Amygdala (tissue), 56 donors: Measurements from ENCODE around the gene PNPLA8.
"Not testable (repeated sequence)": the region's sequence is repeated elsewhere in the genome, so short reads cannot be mapped to it uniquely, and the experiment has no call there.

Experiments
- DNase-seq, 56 donors: peaks; one replicate each; lab custom pipeline; 2025; lab: John Stamatoyannopoulos, UW

Gene PNPLA8

DNA sequence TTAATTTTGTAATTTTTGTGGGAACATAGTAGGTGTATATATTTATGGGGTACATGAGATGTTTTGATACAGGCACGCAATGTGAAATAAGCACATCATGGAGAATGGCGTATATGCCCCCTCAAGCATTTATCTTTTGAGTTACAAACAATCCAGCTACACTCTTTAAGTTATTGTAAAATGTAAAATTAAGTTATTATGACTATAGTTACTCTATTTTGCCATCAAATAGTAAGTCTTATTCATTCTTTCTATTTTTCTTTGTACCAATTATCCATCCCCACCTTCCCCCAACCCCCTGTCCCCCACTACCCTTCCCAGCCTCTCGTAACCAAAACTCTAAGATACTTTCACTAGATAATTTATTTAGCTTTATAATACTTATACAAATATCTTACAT lies 7.8 kb upstream of the PNPLA8 start:
- DNase-seq: no peak

DNA sequence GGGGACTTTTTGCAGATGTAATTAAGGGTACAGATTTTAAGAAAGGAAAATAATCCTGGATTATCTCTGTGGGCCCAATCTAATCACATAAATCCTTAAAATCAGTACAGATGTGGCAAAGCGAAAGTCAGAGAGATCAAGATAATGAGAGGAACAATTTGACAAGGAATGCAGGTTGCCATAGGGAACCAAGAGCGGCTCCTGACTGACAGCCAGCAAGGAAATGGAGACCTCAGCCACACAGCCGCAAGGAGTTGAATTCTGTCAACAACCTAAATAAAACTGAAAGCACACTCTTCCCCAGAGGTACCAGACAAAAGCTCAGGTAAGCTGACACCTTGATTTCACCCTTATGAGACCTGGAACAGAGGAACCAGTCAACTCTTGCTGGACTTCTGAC lies 3.4 kb upstream of the PNPLA8 start:
- no peak for DNase-seq

- DNase-seq: no peak
Observed at GRCh38 chr7:108528183-108528712, 2.3 kb upstream of the PNPLA8 start.

GRCh38 chr7:108526768-108527017 lies 758 bp upstream of the PNPLA8 start:
- no peak for DNase-seq

GRCh38 chr7:108525327-108525984 lies 479 bp downstream of the PNPLA8 start:
- DNase-seq: peak in 4 of 56 donors; percentile 63 to 87 (median 78)

GRCh38 chr7:108522780-108523179 lies 3.2 kb downstream of the PNPLA8 start:
- DNase-seq: no peak

DNA sequence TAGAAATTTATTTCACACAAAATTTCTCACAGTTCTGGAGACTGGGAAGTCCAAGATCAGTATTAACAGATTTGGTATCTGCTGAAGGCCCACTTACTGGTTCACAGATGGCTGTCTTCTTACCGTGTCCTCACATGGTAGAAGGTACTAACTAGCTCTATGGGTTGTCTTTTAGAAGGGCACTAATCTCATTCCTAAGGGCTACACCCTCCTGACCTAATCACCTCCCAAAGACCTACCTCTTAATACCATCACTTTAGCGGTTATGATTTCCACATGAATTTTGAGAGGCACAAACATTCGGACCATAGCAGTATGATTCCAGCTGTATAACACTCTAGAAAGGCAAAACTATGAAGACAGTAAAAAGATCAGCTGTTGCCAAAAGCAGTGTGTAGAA lies 8.0 kb downstream of the PNPLA8 start:
- no peak for DNase-seq

GRCh38 chr7:108515630-108516029 lies 10.3 kb downstream of the PNPLA8 start:
- DNase-seq: no peak

GRCh38 chr7:108515013-108515412 lies 10.9 kb downstream of the PNPLA8 start:
- no peak for DNase-seq

DNA sequence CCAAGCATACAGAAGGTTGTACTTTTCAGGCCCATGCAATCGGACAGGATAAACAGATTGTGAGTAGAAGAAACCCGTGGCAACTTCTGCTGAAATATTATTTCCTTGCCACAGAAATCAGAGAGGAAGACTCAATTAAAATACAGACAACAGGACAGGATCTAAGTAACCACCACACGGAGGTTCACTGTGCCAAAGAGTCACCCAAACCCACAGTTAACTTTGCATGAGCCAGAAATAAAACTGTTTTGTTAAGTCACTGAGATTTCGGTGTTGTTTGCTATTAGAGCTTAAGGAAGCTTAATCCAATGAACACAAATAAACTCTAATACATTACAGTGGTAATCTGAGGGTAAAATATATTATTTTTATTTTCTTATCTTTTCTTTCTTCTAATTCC lies 14.0 kb downstream of the PNPLA8 start:
- DNase-seq: no peak

GRCh38 chr7:108504576-108504975 lies 21.4 kb downstream of the PNPLA8 start:
- not testable (repeated sequence) for DNase-seq

DNA sequence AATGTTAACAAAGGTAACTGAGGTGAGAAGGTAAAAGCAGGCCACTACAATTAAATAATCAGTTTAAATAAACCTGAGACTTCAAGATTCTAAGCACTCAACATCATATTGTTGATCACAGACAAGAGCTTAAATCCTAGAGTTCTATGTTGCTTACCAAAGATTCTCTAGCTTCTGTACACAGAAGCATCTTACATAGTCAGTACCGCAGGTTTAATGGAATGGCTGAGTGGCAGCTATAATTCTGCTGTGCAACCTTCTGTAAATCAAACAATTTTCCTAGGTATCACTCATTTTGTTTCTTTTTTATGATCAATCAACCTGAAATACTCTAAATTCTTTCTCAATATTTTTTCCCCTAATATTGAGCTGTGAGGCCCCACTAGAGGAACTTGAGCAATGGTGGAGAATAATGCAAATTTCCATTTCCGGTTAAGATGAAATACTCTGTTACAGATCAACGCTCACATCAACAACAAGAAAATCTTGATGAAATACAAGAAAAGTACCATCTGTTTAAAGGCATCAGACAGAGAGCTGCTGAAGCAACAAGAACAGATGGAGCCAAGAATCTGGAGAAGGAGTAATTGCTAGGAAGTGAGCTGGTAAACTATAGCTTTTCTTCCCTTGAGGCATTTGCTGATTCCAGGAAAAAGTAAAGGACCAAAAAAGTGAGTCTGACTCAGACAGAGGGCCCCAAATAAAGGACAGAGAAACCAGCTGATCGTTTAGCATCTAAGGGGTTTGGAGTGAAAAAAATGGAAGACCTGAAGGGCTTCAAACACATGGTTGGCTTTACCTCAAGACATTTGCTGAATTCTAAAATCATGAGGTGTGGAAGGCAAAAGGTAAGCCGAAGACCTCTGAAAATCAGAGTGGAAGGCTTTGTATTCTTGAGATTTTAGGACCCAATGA lies 22.6 kb downstream of the PNPLA8 start:
- no peak for DNase-seq

DNA sequence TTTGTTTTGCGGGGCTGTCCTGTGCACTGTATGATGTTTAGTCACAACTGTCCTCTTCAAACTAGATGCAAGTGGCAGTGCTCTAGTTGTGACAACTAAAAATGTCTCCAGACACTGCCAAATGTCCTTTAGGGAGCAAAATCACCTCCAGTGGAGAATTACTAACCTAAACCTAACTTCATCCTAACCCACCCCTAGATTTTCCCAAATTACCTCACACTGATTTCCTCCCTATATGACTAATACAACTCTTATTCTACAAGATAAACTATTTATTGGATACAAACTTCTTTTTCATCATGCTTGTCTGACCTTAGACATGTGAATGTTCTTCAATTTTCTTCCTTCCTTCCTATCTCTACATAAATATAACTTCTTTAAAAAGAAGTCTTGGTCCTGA lies 26.4 kb downstream of the PNPLA8 start:
- DNase-seq: no peak

GRCh38 chr7:108498481-108498880 lies 27.5 kb downstream of the PNPLA8 start:
- no peak for DNase-seq

DNA sequence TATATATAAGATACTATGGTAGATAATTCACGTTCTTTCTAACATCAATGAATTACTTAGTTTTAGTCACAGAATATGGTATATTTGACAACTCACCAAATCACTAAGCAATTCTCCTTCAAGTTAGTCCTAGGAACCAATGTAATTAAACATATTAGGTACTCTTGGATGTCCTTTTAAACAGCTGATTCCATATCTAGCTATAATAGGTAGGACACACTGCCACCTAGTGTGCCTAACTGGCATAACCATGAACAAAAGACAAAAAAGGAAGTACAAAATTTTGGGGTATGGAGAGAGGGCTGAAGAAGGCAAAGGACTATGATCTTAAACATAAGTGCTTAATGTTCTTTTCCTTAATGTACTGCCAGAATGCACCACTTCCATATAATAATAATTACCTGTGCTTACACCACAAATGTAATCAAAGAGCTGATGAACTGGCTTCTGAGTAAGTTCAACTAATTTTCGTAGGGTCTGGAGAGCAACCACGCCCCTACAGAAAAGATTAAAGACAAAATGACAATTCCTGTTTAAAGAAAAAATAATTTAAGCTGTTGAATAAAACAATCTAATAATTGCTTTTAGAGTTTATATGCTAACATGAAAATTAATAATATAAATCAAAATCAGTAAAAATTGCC lies 28.7 kb downstream of the PNPLA8 start:
- peak in 7 of 56 donors; percentile 1 to 70 (median 14) for DNase-seq

DNA sequence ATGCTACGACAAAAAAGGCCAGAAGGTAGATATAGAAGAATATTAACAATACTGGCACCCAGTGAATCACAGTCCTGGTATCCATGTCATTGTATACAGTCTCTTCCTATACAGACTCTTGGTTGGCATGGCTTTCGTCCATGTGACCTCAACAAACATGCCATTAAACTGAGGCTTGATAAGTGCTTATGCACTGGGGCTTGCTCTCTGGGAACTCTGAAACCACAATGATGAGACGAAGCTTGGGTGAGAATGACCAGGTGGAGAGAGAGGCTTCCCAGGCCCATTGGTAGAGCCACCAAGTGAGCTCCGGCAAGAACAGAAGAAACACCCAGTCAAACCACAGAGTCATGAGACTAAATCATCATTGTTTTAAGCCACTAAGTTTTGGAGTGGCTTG lies 33.2 kb downstream of the PNPLA8 start:
- no peak for DNase-seq

DNA sequence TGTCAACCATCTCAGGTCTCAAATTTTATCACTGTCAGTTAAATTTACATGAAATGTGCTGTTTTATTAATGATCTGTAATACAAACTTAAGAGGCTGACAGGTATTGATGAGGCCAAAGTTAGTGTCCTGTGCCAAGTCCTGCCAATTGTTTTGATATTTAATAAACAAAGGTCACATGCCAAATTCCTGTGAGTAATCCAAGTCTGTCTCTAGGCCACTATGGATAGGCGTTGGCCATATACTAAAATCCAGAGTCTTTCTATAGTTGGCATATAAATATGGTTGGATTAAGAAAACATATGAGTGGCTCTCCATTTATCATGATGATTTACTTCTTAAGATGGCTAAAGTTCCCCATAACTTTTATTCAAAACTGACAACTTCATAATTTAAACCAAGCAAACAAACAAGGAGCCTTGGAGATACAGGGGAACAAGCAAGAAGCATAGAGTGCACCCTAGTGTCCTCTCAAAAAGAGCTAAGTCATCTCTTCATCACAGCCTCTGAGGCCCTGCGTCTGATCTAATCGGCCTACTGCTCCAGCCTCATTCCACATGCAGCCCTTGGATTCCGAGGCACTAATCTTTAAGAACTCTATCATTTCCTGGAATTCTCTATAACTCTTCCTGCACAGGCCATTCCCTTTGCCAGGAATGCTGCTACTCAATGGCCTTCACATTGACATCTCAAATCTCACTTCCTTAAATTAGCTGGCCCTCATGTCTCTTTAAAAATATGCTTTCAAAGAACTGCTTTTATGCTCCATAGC lies 37.0 kb downstream of the PNPLA8 start:
- DNase-seq: no peak

DNA sequence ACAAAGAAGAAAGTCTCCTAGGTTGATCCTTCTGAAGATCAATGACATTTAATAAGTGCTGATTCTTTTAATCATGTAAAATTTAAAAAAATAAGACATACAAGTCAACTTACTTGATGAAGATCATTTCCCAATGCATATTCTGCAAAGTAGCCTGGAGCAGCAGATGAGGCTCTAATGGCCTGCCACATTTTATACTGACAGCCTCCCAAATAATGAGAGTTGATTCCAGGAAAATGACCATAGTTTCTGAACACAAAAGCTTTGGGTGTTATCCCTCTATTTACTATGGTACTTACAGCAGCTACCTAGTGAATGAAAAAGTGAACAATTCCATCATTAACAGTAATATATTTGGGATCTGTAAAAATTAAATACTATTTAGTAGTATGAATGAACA lies 38.3 kb downstream of the PNPLA8 start:
- DNase-seq: no peak

DNA sequence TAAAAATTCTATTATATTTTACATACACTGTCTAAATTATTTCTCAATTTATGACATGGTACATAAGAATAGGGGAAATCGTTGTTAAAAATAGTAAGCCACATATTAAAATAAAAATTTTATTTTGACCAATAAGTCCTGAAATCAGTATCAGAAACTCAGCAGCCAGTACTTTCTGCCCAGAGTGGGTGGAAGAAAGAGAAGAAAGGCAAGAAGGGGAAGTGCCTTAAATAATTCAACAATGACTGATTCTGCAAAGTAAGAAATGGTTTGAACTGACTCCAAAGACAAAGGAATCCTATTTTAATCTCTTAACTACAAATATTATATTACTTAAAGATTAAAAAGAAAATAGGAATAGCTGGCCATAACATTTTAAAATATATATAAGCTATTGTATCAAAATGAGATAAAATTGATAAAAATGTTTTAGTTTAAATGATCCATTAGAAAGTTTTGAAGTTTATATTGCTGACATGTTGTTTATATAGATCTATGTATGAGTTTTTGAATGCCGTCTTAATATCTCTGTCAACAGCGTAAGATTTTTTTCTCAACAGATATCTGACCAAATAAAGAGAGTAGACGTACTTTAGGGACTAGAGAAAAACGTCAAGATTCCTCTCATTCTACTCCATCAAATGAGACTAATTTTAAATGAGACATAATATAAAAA lies 39.5 kb downstream of the PNPLA8 start:
- DNase-seq: no peak

DNA sequence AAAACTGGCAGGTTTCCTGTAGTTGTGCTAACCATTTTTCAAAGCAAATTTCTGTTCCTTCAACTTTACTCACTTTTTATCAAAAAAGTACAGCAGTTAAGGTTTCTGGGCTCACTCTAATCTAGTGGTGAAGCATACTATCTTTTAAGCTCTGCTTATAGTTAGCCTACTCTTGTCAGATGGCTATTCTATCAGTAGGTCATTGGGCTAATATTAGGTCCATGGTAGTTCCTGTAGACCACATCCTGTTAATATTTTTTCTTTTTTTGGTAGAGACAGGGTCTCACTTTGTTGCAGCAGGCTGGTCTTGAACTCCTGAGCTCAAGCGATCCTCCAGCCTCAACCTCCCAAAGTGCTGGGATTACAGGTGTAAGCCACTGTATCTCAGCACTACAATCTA lies 41.8 kb downstream of the PNPLA8 start:
- no peak for DNase-seq
